DMS114 treated with DMSO at 0.1 percent for 48 hours (cell line): ENCODE results near the gene ITSN2.

Source experiments
- DNase-seq: peaks from one replicate; lab custom pipeline; 2025; ENCODE audit not compliant: unreplicated experiment; lab: John Stamatoyannopoulos, UW

ITSN2 gene

DNA sequence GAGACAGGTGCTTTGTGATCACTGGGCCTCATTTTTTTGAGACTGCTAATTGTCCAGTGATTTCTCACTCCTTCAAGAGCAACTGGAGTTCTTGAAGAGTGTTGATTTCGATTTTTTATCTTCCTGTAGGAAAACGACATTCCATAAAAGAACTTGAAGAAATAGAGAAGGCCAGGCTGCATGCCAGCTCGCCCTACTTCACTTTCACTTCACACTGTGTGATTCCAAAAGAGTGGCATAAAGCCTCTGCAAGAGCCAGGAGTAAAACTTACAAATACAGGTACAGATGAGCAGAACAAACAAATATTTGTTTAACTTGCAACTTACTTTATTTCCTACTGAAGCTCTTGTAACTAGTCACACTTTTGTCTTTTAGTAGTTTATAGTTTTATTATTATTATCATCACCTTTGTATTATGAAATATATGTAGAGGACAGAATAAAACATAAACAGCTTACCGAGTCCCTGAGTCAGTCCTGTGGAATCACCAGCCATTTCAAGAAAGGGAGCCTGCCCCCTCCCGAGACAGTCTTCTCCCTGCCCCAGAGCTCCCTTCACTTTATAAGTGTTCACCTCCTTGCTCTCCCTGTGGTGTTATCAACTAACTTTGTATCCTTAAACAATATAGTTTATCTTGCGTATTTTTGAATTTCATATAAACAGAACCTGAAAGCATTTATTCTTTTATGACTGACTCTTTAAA, 176.8 kb downstream of the ITSN2 start:
- DNase-seq: no peak

DNA sequence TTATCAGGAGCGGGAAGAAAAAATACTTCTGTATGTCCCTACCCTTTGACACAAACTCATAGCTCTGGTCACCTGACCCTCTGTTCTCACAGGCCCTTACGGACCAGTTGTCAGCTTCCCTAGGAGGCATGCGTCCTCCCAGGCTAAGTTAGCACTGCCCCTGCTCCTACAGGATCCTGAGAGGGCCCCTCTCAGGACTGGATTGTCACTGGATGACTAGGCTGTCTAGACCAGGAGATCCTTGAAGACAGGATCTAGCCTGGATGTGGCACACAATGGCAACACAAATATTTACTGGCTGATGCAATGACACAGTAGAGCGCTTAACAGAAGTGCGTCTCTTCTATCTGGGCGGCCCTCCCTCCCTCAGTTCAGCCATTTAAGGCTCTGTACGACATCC, 177.8 kb downstream of the ITSN2 start:
- no peak for DNase-seq

DNA sequence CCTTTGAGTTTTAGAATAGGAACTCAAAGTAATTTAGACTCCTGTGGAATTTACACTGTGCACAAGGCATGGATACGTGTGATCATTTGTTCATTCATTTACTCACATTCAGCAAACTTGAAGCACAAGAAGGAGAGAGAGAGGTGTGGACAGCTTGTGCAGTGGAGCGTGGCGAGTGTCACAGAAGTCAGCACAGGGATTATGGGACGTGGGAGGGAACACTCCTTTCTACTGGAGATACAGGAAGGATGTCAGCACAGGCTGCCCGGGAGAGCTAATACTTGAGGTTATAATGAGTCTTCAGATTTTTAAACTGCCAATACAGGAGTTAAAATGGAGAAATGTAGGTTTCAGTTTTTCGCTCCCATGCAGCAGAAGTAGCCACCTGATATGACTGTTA, 178.5 kb downstream of the ITSN2 start:
- no peak for DNase-seq

DNA sequence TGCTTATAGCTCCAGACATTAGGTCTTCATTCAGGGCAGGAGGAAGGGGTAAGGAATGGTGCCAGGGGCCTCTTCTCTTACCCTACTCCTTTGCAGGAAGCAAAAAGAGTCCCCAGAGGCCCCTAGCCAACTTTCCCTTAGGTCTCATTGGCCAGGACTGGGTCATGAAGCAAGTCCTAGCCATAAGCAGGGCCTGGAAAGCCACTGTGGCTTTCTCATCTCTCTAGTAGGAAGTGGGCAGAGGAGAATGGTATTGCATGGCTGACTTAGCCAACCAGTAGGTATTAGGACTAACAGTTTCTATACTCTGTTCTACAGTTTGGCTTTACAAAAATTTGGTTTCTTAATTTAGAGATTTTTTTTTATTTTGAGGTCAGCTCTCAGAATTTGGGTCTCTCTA, 180.7 kb downstream of the ITSN2 start:
- DNase-seq: no peak

DNA sequence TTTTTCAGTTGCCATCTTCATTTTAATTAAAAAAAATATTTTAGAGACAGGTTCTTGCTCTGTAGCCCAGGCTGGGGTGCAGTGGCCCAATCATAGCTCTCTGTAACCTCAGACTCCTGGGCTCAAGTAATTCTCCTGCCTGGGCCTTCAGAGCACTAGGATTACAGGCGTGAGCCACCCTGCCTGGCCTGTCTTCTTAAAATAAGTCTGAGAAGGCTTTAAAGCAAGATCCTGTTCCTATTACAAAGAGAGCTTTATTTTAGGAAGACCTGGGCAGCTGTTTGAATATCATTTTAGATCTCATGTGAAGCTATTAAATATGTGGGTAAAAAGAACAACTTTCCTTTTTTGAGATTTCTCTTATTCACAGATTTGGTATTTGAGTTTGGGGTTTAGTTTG, 184.0 kb downstream of the ITSN2 start:
- no peak for DNase-seq

DNA sequence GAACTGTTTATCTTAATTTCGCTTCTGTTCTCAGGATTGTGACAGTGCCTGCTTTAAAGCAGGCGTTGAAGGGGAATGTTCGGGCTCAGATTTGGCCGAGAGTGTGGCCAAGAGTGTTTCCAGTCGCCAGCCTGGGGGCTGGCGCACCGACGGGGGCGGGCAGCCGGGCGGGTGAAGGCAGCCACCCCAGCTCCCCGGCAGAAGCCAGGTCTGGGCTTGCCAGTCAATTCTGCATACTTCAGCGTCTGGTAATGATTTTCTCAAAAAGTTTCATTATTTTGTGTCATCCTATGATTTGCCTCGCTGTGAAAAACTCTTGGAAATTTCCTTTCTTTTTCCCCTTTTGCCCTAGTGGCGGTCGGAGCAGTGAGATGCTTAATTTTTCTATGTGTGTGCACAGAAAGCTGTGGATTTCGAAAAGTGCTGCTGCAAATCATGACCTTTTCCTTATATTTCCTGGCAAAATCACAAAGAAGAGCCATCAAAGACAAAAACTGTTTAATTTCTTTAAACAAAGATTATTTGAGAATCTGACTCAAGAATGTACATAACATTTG, 184.6 kb downstream of the ITSN2 start:
- DNase-seq: no peak

DNA sequence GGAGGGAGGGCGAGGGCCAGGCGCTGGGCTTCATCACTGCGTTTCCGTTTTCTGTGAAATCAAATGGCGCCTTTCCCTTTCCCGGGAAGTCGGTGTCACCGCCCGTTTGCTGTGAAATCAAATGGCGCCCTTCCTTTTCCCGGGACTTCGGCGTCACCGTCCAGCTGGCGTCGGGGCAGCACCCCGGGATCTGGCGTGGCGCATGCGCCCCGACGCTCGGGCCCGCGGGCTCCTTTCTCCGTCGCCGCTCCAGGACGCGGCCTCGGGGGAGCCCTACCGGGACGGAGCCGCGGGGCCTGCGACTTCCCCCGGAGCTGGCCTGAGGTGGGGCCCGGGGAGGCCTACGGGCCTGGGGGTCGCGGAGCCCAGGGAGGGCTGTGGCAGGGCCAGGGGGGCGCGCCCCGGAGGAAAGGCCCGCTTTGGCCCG, 185.5 kb downstream of the ITSN2 start, which contains the start of gene FAM228A:
Gene FAM228A, plus strand, starts transcription at position 203 of the 427 bp plus-strand sequence. CDS start 428 bp downstream, outside the sequence.
- DNase-seq: no peak

DNA sequence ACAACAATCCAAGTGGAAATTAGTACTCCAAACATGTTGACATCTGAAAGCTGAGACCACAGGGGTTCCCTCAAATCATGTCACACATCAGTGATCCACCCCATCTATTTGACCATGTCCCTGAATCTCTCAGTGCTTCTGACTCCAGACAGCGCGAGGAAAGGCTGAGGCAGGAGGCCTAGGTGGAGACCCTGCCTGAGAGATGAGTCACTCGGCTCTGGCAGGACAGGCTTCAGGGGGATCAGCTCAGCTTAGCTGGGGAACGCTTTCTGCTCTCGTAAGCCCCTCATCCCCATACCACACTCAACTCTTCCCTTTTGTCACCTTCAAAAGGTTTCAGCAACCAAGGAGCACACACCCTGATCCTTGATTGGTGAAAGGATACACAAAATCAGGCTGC, 191.3 kb downstream of the ITSN2 start:
- no peak for DNase-seq

DNA sequence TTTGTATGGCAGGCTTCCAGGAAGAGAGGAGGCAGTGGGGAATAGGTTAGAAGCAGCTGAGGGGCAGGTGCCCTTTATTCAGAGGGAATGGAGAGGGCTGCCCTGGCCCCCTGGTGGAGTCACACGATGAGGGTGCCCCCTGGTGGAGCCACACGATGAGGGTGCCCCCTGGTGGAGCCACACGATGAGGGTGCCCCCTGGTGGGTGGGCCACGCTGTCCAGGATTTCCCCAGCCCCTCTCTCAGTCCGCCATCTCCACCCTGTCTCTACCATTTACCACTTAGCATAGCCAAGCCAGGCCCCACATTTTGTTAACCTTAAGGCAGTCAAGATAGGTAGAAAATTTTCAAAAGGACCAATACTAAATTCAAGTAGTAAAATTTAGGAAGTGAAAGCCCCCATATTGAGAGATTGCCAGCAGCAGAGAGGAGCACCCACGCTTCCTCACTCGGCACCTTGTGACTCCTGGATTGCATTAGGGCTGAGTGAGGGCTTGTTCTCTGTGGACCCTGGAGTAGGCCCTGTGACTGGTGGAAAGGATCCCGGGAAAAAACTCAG, 195.8 kb downstream of the ITSN2 start:
- DNase-seq: no peak

DNA sequence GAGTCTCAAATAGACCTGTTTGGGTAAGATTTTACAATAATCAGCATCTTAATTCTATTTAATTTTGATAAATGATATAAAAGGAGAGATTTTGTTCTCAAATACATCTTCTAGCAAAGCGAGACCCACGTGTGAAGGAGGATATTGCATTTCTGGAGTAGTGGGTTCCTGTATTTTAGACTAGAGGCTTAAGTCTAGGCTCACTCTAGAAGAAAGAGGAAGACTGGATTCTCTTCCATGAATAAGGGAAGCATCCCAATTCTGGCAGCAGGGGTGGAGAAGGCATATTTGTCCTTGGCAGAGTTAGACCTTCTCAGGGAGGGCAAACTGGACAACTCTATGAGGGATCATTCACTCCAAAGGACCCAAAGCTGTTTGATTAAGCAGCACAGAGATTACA, 196.7 kb downstream of the ITSN2 start:
- no peak for DNase-seq

DNA sequence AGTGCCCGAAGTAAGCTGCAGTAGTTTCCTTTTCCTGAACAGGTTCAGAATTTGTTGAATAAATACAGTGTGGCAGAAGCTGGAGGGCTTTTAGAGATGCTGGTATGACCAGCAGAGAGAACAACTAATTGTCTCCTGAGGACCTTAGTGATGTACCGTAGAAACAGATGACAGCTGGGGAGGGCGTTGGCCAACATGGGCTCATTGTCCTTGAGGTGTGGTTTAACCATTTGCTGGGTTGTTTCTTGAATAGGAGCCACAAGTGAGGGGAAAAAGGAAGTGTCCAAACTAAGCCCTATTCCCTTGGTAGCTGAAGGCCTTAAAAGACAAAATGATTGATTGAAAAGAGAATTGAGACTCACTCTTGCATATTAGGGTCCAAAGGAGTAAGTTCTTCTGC, 197.2 kb downstream of the ITSN2 start:
- DNase-seq: no peak

DNA sequence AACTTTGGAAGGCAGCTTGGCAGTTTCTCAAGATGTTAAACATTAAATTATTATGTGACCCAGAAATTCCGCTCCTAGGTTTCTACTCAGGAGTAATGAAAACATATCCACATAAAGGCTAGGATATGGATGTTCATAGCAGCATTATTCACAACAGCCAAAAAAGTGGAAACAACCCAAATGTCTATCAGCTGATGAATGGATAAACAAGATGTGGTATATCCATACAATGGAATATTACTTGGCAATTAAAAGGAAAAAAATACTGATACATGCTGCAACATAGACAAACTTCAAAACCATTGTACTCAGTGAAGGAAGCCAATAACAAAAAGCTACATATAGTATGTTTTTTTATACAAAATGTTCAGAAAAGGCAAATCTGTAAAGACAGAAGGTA, 197.8 kb downstream of the ITSN2 start:
- DNase-seq: no peak

DNA sequence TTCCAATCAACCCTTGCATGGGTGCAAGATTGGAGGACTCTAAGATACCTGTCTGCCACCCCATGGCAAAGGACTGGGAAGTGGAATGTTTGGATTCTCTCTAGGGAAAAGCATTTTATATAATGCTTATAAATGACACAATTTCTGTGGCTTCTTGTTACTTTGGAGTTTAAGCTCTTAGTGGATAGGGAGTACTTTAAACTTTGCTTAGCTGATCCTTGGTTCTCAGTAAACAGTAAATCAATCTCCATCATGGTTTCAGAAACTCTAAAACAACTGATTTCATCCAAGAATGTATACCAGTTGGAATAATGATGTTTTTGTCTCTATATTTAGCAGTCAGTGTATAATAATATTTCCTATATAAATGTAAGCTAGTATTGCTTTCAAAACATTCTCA, 199.6 kb downstream of the ITSN2 start:
- DNase-seq: no peak

DNA sequence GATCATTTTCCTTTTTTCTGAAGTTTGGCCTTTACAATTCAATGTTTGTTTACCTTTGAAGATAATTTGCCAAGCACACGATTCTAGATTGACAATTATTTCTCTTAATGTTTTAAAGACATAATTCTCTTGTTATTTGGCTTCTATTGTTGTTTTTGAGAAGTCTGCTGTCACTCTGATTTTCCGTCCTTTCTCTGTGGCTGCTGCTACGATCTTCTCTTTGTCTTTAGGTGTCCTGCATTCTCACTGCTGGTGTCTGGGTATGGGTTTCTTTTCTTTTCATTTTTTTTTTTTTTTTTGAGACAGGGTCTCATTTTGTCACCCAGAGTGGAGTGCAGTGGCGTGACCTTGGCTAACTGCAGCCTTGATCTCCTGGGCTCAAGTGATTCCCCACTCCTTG, 200.6 kb downstream of the ITSN2 start:
- DNase-seq: no peak

DNA sequence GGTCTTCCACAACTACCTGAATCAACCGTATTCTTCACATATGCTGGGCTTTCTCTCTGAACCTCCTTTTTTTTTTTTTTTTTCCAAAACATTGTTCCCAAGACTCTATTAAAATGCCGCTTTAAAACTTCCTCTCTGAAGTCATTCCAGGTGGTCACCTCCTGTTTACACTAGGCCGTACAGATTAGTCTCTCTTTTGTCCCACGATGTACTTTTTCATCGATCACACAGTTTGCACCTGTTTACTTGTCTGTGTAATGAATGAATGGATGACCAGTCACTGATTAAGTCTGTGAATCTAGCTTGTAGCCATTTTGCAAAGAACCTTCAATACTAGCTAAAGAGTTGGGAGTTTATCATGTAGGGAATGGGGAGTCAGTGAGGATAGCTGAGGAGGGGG, 202.2 kb downstream of the ITSN2 start:
- no peak for DNase-seq

DNA sequence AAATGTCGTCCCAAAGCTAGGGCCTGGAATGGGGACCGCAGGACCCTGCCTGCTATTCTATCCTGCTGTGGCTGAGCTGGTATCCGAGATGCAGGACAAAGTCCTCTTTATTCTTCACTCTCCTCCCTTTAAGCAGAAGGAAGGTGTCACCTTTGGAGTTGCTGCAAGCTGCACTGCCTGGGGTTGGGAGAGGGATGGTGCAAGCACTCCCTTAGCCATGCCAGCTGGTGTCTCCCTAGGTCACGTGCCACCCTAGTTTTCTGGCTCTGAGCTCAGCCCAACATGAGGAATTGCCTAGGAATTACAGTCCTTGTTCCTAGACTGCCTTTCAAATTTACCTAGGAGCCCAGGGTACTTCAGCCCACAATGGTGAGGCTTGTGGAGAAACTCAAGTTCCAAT, 206.9 kb downstream of the ITSN2 start:
- DNase-seq: no peak
